GM12864 (cell line): Measurements from ENCODE around the gene FAM210A.

Experiments
- DNase-seq: peaks from one replicate; pipeline ENCODE4 v3.0.0-alpha.2; 2011; ENCODE audit warnings: low read depth
- H3K4me3 ChIP-seq: 2 replicates; pipeline ENCODE4 v1.5.1; 2011; ENCODE audit warnings: mild to moderate bottlenecking, low read depth, low read length, control low read depth
- CTCF ChIP-seq: IDR thresholded peaks from 2 replicates; pipeline ENCODE4 v1.5.1; 2011; ENCODE audit warnings: low read depth, mild to moderate bottlenecking, moderate library complexity, low read length, control low read depth, inconsistent platforms; ENCODE audit errors: missing control alignments

The FAM210A gene

GRCh38 chr18:13641551-13642439 is 84.6 kb downstream of the FAM210A start:
- TF ChIP-seq CTCF: no peak
- H3K4me3 ChIP-seq: no peak overlapping the region
- DNase-seq: no peak

- no peak for TF ChIP-seq CTCF
- no peak for DNase-seq
- H3K4me3 ChIP-seq: no peak overlapping the region
Measured at GRCh38 chr18:13640266-13640860, 86.0 kb downstream of the FAM210A start.

- TF ChIP-seq CTCF: no peak
- no peak for DNase-seq
- H3K4me3 ChIP-seq: no peak overlapping the region
Measured at GRCh38 chr18:13638719-13639595, 87.4 kb downstream of the FAM210A start.

- H3K4me3 ChIP-seq: no peak overlapping the region
- no peak for TF ChIP-seq CTCF
- no peak for DNase-seq
Measured at GRCh38 chr18:13635046-13635445, 91.3 kb downstream of the FAM210A start.

GRCh38 chr18:13633700-13634099 is 92.7 kb downstream of the FAM210A start:
- H3K4me3 ChIP-seq: no peak overlapping the region
- TF ChIP-seq CTCF: no peak
- DNase-seq: no peak

- no peak overlapping the region for H3K4me3 ChIP-seq
- no peak for DNase-seq
- TF ChIP-seq CTCF: no peak
Measured at GRCh38 chr18:13630716-13631268, 95.6 kb downstream of the FAM210A start.
